H9 (cell line): ENCODE measurements around the gene SPIRE2. TPM values are rescaled to one million over a fixed set of nuclear protein-coding genes. Genes with fewer than 3 reads are reported as not detected.
A peak's percentile ranks its signal among the peaks of the same experiment; 100 is the strongest.

Experiments
- DNase-seq: peaks from one replicate; pipeline ENCODE4 v3.0.0-alpha.2; 2017
- H2AFZ ChIP-seq: one replicate; pipeline ENCODE4 v1.6.1; 2013; ENCODE audit warnings: mild to moderate bottlenecking, low read length, control low read depth, moderate library complexity
- H2AK5ac ChIP-seq: 2 replicates; pipeline ENCODE4 v1.6.1; 2013; ENCODE audit warnings: low read length, control low read depth, mixed read lengths; ENCODE audit not compliant: insufficient read length
- H2BK120ac ChIP-seq: one replicate; pipeline ENCODE4 v1.6.1; 2013; ENCODE audit warnings: low read depth, mild to moderate bottlenecking, low read length, control low read depth, inconsistent platforms; ENCODE audit not compliant: poor library complexity, severe bottlenecking
- H2BK12ac ChIP-seq: 2 replicates; pipeline ENCODE4 v1.6.1; 2013; ENCODE audit warnings: low read length, control low read depth, mixed read lengths, low read depth; ENCODE audit not compliant: insufficient read length
- H2BK15ac ChIP-seq: 2 replicates; pipeline ENCODE4 v1.6.1; 2013; ENCODE audit warnings: low read depth, low read length, control low read depth
- H2BK20ac ChIP-seq: one replicate; pipeline ENCODE4 v1.6.1; 2013; ENCODE audit warnings: low read depth, mild to moderate bottlenecking, low read length, control low read depth, inconsistent platforms; ENCODE audit not compliant: poor library complexity, severe bottlenecking
- H2BK5ac ChIP-seq: 2 replicates; pipeline ENCODE4 v1.6.1; 2013; ENCODE audit warnings: low read length, control low read depth, mixed read lengths; ENCODE audit not compliant: insufficient read length
- H3K14ac ChIP-seq: 2 replicates; pipeline ENCODE4 v1.6.1; 2013; ENCODE audit warnings: low read length, control low read depth; ENCODE audit not compliant: insufficient read depth
- H3K18ac ChIP-seq: 2 replicates; pipeline ENCODE4 v1.6.1; 2013; ENCODE audit warnings: low read depth, mild to moderate bottlenecking, mixed read lengths, low read length, control low read depth; ENCODE audit not compliant: insufficient read length
- H3K23ac ChIP-seq: 2 replicates; pipeline ENCODE4 v1.6.1; 2013; ENCODE audit warnings: low read length, control low read depth, mixed read lengths, low read depth; ENCODE audit not compliant: insufficient read length
- H3K23me2 ChIP-seq: 2 replicates; pipeline ENCODE4 v1.6.1; 2013; ENCODE audit warnings: low read depth, mild to moderate bottlenecking, mixed read lengths, low read length, control low read depth; ENCODE audit not compliant: insufficient read length, poor library complexity, severe bottlenecking
- H3K27ac ChIP-seq: 2 replicates; pipeline ENCODE4 v1.5.1; 2013; ENCODE audit warnings: low read length, control low read depth, mixed read lengths, low read depth; ENCODE audit not compliant: insufficient read length
- H3K27me3 ChIP-seq: 2 replicates; pipeline ENCODE4 v1.6.1; 2013; ENCODE audit warnings: low read length, control low read depth, inconsistent platforms; ENCODE audit not compliant: insufficient read depth
- H3K4ac ChIP-seq: 2 replicates; pipeline ENCODE4 v1.6.1; 2013; ENCODE audit warnings: low read depth, mild to moderate bottlenecking, control low read depth, inconsistent platforms, low read length, moderate library complexity
- H3K4me1 ChIP-seq: 2 replicates; pipeline ENCODE4 v1.6.1; 2013; ENCODE audit warnings: low read length, control low read depth, inconsistent platforms; ENCODE audit not compliant: insufficient read depth
- H3K4me2 ChIP-seq: 2 replicates; pipeline ENCODE4 v1.6.1; 2013; ENCODE audit warnings: low read length, control low read depth, mixed read lengths; ENCODE audit not compliant: insufficient read length, insufficient read depth
- H3K56ac ChIP-seq: 2 replicates; pipeline ENCODE4 v1.6.1; 2013; ENCODE audit warnings: low read depth, mild to moderate bottlenecking, mixed read lengths, low read length, control low read depth; ENCODE audit not compliant: insufficient read length
- H3K79me1 ChIP-seq: 2 replicates; pipeline ENCODE4 v1.6.1; 2013; ENCODE audit warnings: low read depth, mild to moderate bottlenecking, moderate library complexity, low read length, control low read depth, inconsistent platforms; ENCODE audit not compliant: insufficient read depth, poor library complexity, severe bottlenecking
- H3K79me2 ChIP-seq: 2 replicates; pipeline ENCODE4 v1.6.1; 2013; ENCODE audit warnings: low read length, control low read depth, inconsistent platforms; ENCODE audit not compliant: insufficient read depth
- H3K9ac ChIP-seq: 2 replicates; pipeline ENCODE4 v1.6.1; 2013; ENCODE audit warnings: low read length, control low read depth, mixed read lengths; ENCODE audit not compliant: insufficient read length; ENCODE audit errors: extremely low read depth
- H3K9me3 ChIP-seq: one replicate; pipeline ENCODE4 v1.6.1; 2013; ENCODE audit warnings: low read depth, low read length, inconsistent platforms; ENCODE audit not compliant: control insufficient read depth
- H3T11ph ChIP-seq: one replicate; pipeline ENCODE4 v1.6.1; 2013; ENCODE audit warnings: mild to moderate bottlenecking, low read length, control low read depth, inconsistent platforms
- H4K20me1 ChIP-seq: one replicate; pipeline ENCODE4 v1.6.1; 2013; ENCODE audit not compliant: control insufficient read depth, insufficient read length, insufficient read depth
- H4K5ac ChIP-seq: 2 replicates; pipeline ENCODE4 v1.6.1; 2013; ENCODE audit warnings: low read depth, mild to moderate bottlenecking, mixed read lengths, low read length, control low read depth; ENCODE audit not compliant: insufficient read length
- H4K8ac ChIP-seq: replicated peaks from 2 replicates; pipeline ENCODE4 v1.6.1; 2013; ENCODE audit warnings: low read length, control low read depth, mixed read lengths, low read depth; ENCODE audit not compliant: insufficient read length
- H4K91ac ChIP-seq: 2 replicates; pipeline ENCODE4 v1.6.1; 2013; ENCODE audit warnings: low read depth, mild to moderate bottlenecking, moderate library complexity, mixed read lengths, low read length, control low read depth; ENCODE audit not compliant: insufficient read length
- H3K27ac Mint-ChIP-seq, 3 experiments: 2 replicates in 2 of 3; 3 replicates in 1 of 3; pipeline ENCODE4 v1.8.0; 2020 to 2021; ENCODE audit warnings: mixed read lengths in 3 of 3, mild to moderate bottlenecking in 1 of 3, moderate library complexity in 1 of 3
- H3K27me3 Mint-ChIP-seq: 2 replicates; pipeline ENCODE4 v1.8.0; 2021; ENCODE audit warnings: low read depth, mild to moderate bottlenecking, moderate library complexity, mixed read lengths
- H3K36me3 Mint-ChIP-seq, 3 experiments: 2 replicates in 2 of 3; 3 replicates in 1 of 3; pipeline ENCODE4 v1.8.0; 2020 to 2021; ENCODE audit warnings: low read depth in 3 of 3, mixed read lengths in 3 of 3; ENCODE audit not compliant: insufficient read depth in 1 of 3
- H3K4me1 Mint-ChIP-seq, 2 experiments: 2 replicates each; pipeline ENCODE4 v1.8.0; 2020; ENCODE audit warnings: mixed read lengths in 2 of 2
- H3K4me3 Mint-ChIP-seq, 2 experiments: 2 replicates in 1 of 2; 3 replicates in 1 of 2; pipeline ENCODE4 v1.8.0; 2020 to 2021; ENCODE audit warnings: mild to moderate bottlenecking in 2 of 2, mixed read lengths in 2 of 2, moderate library complexity in 1 of 2
- H3K9me3 Mint-ChIP-seq, 2 experiments: 2 replicates in 1 of 2; 3 replicates in 1 of 2; pipeline ENCODE4 v1.8.0; 2020; ENCODE audit warnings: mild to moderate bottlenecking in 2 of 2, mixed read lengths in 2 of 2, moderate library complexity in 1 of 2
- WGBS: extraction: QIAGEN DNeasy Blood & Tissue Kit; methylation state at CpG from one replicate; pipeline ENCODE4 v1.1.7; 2013; ENCODE audit warnings: missing lambda C conversion rate, low lambda C conversion rate, mixed read lengths; ENCODE audit not compliant: insufficient read length; ENCODE audit errors: extremely low coverage; 5-methylcytosine and 5-hydroxymethylcytosine counted together
- total RNA-seq: library from RNA; stranded (reverse); gene quantifications from 2 replicates; pipeline ENCODE4 v1.2.1, GENCODE V29; 2021
- TF ChIP-seq, protein P1 (sequence below): fragments of 200-600 bp; sonication (generic); conservative IDR thresholded peaks from 3 replicates; pipeline ENCODE4 v1.8.0; 2021; ENCODE audit warnings: antibody characterized with exemption, mild to moderate bottlenecking

The SPIRE2 gene
- total RNA-seq, 1 experiment from 2014 or later: 6.9 TPM

DNA sequence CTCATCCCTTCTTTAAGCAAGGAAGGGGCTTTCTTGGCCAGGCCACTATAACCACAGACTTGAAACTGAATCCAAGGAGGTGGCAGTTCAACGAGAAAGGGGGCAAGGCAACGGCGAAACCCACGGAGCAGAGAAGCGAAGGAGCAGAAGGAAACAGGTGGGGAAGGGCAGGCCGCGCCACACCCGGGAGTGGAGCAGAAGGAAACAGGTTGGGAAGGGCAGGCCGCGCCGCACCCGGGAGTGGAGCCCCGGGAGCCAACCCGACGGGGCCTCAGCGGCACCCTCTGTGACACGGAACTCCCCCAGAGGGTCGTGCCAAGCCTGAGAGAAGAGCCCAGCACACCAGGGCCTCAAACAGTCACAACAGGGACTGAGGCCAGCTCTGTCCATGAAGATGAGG, 32.2 kb upstream of the SPIRE2 start:
- H3K4me3 Mint-ChIP-seq: no peak overlapping the region

More for the DNA sequence above, 32.2 kb upstream of the SPIRE2 start:
- Histone ChIP-seq H3K4ac (no peak overlapping the region), H2BK15ac (no peak overlapping the region), H2BK5ac (no peak overlapping the region), H3K79me2 (no peaks in the 10 kb centered on the region), H3K27ac (no peak overlapping the region), H3K14ac (no peak overlapping the region), H3K18ac (no peak overlapping the region), H3K27me3 (no peaks in the 10 kb centered on the region), H3K9ac (no peak overlapping the region), H3T11ph (no peak overlapping the region), H3K4me2 (no peak overlapping the region), H3K79me1 (no peaks in the 10 kb centered on the region), H4K20me1 (no peaks in the 10 kb centered on the region), H2AK5ac (no peak overlapping the region), H3K23ac (no peak overlapping the region), H3K56ac (no peak overlapping the region), H3K23me2 (no peaks in the 10 kb centered on the region), H4K91ac (no peak overlapping the region), H3K9me3 (no peaks in the 10 kb centered on the region), H4K8ac (no peak overlapping the region), H2BK20ac (no peak overlapping the region), H2BK12ac (no peak overlapping the region), H4K5ac (no peak overlapping the region), H2AFZ (no peak overlapping the region), H2BK120ac (no peak overlapping the region), H3K4me1 (no peaks in the 10 kb centered on the region)
- TF ChIP-seq, protein P1, sequence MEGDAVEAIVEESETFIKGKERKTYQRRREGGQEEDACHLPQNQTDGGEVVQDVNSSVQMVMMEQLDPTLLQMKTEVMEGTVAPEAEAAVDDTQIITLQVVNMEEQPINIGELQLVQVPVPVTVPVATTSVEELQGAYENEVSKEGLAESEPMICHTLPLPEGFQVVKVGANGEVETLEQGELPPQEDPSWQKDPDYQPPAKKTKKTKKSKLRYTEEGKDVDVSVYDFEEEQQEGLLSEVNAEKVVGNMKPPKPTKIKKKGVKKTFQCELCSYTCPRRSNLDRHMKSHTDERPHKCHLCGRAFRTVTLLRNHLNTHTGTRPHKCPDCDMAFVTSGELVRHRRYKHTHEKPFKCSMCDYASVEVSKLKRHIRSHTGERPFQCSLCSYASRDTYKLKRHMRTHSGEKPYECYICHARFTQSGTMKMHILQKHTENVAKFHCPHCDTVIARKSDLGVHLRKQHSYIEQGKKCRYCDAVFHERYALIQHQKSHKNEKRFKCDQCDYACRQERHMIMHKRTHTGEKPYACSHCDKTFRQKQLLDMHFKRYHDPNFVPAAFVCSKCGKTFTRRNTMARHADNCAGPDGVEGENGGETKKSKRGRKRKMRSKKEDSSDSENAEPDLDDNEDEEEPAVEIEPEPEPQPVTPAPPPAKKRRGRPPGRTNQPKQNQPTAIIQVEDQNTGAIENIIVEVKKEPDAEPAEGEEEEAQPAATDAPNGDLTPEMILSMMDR: no peak
- Mint-ChIP-seq H3K27ac (peak overlapping the region; percentile 29 to 64 (median 58); a peak in 5 of 7 replicates), H3K36me3 (peaks cover 47 to 75% (median 71%) of the 10 kb centered on the region in 3 experiments), H3K4me1 (no peaks in the 10 kb centered on the region), H3K27me3 (peaks cover 2% of the 10 kb centered on the region; the same call in 1 of the 2 replicates), H3K9me3 (no peaks in the 10 kb centered on the region)
- no peak for DNase-seq
- WGBS: no CpG with 5 or more reads among the region's 18 CpGs
